NCI-H2081 (cell line): ENCODE results near the gene MRPL36.

ENCODE experiments used
- DNase-seq, 2 experiments: peaks; one replicate each; lab custom pipeline; 2025; lab: John Stamatoyannopoulos, UW

The MRPL36 gene

DNA sequence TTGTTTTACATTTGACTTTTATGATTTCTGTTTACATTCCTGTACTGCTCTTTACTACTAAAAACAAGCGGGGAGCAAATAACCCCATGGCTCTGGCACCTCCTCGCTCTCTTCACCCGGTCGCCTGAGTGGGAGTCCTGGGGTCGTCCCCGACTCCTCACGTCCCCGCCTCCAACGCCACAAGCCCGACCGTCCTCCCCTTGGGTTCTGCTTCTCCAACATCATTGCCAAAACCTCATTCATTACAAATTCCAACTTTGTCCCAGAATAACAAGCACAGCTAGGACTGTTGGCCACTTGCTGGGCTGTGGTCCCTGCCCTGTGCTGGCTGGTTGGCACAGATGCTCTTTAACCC is 35.1 kb downstream of the MRPL36 start:
- DNase-seq, result no peak

DNA sequence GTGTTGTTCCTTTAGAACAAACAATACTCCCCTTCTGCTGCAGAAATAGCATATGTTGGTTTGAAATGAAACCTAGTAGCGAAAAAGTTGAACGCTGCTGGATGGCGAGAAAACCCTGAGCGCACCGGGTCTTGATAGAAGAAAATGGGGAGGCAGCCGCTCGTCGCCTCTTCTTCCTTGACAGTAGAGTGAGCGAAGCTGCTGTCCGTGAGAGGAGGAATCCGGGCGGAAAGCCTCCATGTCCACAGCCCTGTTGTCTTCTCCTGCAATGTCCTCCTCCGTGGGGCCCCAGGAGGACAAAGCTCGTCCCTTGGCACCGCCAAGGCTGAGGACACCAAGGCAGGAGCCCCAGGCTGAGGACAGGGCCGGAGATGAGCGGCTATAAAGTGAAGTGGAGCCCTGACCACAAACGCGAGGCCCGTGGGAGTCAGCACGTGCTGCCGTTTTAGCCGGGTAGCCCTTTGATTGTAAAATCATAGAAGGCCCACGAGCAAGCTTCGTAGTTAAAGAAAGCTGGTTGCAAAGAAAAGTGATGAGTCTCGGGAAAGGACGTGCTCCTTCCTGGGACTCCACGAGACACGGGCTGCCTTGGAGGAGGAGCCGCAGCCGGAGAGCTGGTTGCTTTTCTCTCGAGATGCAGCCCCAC is 35.6 kb downstream of the MRPL36 start:
- DNase-seq, result no peak

DNA sequence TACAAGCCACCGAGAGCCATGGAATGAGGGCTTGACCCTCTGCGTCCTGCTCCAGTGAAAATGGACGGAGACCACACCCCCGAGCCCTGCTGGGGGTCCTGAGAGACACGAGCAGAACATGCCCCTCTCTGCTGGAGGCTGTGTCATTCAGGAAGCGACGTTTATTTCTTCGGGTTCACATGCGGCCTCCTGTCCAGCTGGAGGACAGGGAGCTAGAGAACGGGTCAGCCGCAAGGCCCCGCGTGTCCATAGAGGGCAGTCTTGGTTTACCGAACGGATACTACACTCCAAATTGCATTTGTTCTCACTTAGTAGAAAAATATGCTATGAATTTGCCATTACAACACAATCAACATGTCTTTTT is 36.1 kb downstream of the MRPL36 start:
- DNase-seq, result peak in 1 of 2 experiments; percentile 18

DNA sequence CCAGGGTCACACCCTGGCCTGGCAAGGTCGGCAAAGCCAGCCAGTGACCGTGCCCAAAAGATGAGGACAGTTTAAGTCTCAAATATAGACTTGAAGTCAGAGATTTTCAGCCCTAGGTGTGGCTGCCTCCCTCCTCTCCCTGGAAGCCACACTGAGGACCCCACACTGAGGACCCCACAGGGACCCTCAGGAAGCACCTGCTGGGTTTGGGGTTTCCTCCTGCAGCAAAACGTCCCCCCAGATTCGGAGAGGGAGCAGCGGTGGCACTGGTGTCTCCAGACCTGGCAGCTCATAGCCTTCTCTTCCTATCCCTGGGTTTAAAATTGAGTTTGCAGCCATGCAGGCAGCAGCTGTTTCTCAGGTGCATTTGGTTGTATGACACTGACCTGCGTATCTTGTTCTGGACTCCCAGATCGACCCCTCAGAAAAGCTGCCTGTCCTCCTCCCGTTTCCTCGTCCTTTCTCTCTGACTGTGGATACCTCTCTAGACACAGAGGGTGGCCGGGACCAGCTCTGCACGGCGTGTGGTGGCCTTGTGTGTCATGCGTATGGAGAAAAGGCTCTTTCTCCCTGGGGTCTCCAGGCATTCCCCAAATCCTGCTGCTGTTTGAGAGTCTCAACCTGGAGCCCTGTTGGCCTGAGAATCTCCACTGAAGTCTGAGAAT is 36.6 kb downstream of the MRPL36 start:
- no peak for DNase-seq

DNA sequence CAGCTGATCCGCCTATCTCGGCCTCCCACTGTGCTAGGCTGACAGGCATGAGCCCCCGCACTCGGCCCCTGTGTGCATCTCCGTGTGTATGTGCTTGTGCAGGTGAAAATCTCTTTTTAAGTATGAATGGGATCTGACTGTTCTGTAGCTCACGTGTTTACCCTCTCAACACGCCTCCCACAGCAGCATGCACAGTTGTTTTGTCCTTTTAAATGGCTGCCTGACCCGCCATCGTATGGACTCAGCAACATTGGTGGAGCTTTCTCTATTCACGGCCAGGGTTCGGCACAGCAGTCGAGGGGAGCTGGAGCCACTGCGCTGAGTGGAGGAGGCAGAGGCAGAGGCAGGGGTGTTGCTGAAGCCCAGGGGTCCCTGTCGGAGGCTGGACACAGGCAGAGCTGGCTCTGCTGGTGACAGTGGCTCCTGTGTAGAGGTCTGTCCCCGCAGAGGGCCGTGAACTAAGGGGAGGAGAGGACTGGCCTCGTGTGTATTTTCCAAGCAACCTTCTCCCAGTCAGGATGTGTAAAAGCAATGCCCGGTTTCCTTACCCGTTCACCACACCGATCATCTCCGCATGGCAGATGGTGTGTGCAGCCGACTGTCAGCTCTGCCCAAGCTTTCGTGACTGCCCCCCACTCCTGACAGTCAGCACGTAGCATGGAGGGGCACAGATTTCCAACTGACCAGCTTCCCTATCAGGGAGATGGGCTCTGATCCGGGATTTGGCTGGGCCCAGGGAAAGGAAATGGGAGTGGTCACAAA is 37.3 kb downstream of the MRPL36 start:
- no peak for DNase-seq

DNA sequence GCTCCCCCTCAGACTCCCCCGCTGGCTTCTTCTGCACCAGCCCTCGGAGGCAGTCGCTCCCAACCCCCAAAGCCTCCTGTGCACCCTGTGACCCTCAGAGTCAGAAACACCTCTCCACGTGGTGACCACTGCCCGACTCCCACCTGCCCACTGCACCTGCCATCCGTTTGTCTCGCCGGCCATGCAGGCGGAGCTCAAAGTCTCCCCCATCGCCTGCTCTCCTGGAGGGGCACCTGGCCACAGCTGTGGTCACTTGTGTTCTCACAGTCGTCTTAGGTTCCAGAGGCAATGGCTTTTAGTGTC is 38.2 kb downstream of the MRPL36 start:
- DNase-seq, result no peak

DNA sequence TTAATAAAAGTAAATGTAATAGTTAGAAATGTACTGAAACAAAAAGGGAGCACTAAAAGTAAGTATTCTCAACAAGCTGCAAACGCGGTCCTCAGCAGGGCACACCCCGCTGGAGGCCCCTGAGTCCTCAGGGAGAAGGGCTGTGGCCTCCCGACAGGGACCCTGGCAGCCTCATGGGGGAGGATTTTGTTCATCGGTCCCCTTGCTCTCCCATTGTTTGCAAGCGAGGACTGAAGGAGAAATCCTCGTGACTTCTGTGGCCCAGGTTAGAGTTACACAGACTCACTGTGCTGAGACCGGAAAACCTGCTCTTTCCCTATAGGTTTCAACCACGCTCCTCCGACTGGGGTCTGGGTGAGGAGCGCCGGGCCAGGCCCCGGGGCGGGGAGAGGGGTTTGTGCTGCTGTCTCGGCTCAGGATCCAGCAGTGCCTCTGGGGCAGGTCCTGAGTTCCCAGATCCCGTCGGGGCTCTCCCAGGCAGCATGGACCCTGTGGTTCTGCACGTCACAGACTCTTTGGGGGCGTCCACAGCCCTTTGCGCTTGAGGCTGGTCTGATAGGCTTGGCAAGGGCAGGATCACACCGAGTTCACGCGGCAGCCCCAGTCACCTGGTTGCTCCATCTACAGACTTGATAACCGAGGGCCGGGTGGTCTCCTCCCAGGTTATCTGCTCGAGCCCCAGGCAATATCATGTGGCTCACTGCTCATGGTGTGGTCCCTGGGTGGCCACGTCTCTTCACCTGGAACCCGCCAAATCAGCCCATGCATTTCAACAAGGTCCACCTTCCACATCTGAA is 38.8 kb downstream of the MRPL36 start:
- no peak for DNase-seq

DNA sequence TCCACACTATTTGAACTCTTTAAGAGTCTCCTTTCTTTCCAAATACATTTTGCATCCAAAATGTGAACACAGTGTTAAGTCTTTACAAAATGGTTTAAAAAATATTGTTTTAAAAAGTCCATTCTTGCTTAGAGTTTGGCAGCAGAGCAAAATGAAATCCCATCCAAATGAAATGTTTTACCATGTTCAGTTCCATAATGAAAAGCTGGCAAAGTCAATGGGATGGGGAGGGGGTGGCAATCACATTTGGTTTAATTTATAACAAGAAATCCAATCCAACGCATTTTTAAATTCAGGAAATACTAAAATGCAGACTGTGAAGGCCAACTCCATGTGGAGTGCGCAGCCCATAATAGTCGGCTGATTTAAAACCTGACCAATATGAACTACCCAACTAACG is 39.4 kb downstream of the MRPL36 start:
- DNase-seq, result no peak

DNA sequence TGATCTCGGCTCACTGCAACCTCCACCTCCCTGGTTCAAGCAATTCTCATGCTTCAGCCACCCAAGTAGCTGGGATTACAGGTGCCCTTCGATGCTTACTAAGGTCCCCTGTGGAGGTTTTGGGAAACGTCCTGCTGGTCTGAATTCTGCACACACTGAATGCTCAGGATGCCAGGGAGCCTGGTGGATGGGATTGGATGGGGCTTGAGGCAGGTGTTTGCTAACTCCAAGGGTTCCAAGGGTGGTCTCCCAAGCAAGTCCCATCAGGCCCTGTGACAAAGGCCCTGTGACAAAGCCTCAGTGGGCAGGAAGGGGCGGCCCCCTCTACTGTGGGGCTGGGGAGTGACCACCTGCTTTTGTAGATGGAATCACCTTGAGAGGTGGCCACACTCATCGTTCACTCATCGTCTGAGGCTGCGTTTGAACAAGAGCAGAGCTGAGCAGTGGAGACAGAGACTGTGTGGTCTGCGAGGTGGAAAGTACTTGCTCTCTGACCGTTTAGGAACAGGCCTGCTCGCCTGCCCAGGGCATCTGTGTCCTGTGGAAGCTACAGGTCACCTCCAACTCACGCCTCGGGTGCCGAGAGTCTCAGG is 40.2 kb downstream of the MRPL36 start:
- DNase-seq, result no peak

DNA sequence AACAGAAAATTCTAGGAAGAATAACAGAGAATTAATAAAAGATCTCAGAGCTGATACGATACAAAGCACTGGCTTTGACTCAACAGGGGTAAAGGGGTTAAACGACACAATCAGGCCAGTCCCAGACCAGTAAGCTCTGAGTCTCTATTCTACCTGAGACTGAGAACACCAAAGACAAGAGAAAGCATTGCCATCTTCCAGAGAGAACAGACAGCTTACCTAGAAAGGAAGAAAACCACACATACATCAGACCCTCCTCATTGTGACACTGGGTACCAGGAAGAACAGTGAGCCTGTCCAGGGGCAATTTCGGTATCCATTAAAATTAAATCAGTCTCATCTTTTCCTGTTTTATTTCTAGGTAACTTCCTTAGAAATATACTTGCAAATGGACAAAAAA is 41.1 kb downstream of the MRPL36 start:
- no peak for DNase-seq

DNA sequence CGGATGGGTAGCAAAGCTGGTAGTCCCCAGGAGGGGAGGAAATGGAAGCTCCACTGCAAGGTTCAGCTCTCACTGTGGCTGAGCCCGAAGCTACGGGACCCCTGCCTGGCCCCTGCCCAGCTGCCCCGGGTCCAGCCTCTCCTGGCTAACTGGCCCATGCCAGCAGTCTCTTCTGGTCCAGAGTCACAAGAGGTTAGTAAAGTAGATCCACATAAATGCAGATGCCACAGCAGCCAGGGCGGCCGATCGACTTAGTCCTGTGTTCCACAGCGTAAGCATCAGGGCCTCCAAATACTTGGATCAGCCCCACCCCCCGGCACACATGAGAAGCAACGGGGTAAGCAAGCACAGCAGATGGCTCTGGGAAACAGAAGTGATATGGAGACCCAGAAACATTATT is 42.1 kb downstream of the MRPL36 start:
- DNase-seq, result no peak

DNA sequence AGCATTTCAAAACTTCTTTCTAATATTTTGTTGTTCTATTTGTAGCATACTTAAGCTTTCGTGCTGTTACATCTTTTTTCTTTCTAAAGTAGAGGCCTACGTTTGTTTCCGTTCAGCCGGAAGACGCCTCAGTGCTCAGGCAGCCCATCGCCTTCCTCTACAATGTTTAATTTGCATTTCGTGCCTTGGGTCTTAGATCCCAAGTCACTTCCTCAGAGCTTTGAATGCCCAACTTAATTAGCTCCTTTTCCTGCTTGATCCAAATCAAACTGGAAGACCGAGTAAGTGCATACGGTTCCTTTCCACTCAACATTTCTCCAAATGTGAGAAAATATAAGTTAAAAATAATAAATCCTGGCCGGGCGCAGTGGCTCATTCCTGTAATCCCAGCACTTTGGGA is 43.2 kb downstream of the MRPL36 start:
- no peak for DNase-seq

DNA sequence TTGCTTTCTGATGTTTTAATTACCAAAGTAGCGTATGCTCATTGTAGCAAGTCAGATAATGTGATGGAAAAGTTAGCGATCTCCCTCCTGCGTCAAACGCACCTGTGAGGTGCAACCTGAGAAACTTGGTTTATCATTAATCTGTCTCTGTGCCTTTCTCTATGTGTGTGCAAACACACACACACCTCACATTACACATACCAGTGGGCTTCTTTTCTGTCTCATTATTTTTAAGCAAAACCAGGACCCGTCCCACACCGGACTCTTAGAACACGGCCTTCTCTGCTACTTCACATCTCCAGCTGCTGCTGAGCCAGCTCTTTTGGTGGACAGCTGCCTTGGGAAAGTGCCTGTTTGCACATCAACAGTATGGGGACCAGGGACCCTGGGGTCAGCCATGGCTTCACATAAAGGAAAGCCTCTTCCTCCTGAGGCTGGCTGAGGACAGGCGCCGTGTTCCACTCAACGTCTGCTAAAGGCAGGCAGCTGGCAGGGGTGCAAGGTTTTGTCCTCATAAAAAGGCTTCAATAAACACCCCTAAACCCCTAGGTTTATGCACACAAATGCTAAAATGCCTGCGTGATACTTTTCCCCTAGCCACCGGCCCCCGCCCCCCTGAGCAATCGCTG is 44.2 kb downstream of the MRPL36 start:
- no peak for DNase-seq

DNA sequence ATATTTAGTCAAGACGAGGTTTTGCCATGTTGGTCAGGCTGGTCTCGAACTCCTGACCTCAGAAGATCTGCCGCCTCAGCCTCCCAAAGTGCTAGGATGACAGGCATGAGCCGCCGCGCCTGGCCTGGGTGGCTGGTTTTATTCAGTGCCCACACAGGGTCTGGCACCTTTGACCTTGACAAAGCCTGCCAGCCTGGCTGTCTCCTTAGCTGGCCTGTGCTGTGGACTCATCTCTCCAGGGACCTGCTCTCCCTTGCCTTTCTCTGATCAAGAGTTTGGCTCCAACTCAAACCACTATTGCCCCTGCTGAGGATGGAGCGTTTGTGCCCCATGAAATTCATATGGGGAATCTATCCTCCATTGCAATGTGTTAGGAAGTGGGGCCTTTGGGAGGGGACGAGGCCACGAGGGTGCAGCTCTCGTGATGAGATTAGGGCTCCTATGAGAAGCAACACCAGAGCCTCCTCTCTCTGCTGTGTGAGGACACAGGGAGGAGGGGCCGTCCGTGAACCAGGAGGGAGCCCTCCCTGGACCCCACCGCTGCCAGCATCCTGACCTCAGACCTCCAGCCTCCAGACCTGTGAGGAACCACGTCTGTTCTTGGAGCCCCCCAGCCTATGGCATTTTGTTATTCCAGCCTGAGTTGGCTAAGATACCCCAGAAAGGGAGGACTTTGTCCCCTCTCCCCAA is 45.0 kb downstream of the MRPL36 start:
- no peak for DNase-seq

DNA sequence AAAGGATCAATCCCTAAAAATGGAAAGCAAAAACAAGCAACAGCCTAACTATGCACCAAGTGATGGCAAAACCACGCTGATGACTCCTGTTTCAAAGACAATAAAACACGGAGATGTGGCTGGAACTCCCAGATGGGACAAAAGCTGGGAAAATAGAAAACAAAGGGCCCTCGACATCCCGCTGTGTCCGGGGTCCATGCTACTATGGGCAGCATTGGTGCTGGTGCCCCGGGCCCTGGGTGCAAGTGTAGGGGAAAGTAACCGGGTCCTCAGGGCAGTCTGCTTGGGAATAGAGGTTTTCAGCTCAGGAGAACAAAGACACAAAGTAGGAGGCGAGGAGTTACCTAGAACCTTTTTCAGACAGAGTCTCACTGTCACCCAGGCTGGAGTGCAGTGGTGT is 46.1 kb downstream of the MRPL36 start:
- DNase-seq, result no peak

DNA sequence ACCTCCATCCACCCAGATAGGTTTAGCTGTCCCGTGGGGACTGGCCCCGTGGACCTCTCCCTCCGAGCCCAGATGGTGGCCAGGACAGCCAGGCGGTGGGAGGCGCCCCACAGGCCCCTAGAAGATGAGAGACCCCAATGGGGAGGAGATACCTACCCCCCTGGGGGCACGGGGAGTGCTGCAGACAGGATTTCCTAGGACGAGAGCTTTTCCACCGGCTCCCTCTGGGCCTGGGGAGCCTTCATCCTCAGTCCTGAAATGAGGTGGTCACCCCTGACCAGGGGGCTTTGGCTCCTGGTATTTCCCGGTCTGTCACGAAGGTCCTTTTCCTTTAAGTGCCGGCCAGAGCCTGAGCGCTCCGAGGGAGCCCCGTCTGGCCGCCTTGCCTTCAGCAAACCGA is 46.8 kb downstream of the MRPL36 start:
- no peak for DNase-seq

DNA sequence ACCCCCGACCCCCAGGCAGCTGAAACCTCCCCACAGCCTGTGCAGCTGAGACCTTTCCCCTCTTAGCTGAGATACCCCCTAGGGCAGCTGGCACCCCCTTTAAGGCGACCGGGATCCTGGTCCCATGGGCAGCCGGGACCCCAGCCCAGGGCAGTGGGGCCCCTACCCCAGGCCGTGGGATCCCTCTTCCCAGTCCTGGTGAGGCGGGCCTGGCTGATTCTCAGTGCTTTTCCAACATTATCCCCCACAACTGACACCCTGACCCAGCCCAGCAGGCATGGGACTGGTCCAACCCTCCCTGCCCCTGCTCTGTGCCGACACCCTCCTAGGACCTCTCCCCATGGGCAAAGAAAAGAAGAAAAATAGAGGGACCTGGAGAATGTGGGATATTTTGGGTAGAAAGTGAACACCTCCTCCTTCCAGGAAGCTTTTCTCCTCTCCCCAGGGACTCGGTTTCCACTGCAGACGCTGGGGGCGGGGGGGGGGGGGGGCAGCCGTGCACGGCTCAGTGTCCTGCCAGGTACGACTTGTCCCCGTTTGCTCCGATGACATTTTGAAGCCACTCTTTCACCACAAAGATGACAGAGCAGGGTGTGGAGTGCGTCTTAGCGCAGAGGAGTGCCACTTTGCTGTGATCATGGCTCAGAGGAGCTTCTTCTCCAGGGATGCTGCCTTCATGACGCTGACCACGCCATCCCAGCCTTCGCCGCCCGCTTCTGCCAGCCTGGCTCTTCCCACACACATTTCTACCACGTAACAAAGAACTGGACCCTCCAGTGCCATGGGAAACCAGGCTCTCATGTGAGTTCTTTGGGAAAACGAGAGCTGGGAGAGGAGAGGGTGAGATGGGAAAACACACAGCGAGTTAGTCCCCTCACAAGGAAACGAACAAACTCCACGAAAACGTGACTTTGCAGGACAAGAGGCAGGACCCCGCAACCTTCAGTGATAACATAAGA is 47.5 kb downstream of the MRPL36 start:
- no peak for DNase-seq

DNA sequence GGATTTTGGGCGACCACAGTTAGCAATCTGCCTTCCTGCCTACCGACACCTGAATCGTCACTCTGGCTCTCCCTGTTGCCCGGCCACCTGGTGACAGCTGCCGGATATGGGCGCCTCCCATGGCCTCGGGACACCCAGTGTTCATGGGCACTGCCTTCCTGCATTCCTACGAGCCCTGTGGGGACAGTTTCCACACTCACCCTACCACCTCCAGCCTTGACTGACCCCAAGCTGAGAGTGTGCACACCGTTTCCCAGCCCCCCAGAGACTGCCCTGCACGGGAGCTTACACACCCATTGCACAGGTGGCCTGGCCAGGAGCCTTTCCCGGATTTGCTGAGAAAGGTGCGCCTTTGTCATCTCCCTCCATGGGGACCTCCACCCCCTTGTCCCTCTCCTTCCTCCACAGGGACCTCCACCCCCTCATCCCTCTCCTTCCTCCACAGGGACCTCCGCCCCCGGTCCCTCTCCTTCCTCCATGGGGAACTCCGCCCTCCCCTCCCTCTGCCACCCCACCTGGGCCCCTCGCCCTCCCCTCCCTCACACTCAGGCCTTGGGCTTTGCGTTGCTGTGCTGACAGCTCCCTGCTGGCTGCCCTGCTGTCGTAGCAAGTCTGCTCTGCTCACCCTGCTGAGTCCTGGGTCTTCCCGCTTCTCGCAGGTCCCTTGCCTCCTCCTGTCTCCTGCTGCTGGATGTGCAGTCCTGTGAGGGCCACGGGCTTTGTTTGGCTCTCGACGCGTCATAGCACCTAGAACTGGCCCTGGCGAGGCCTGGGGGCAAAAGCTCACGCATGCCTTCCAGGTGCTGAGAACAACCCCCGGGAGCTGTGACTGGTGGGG is 48.4 kb downstream of the MRPL36 start:
- DNase-seq, result no peak

DNA sequence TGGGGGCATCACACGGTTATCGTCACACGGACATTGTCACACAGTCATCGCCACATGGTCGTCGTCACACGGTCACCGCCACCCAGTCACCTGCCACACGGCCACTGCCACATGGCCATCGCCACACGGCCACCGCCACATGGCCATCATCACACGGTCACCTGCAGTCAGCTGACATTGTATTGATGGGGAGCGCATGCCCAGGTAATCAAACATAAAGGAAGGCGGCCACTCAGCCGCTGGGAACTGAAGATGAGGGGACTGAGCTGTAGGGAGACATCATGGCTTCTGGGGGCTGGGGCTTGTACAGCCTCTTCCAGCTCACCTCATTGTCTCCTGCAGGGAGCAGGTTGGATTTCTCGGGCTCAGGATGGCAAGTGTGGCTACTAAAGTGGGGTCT is 49.2 kb downstream of the MRPL36 start:
- DNase-seq, result no peak
